GM08714 (cell line): Measurements from ENCODE around the gene LHX3.

Experiments
- H3K4me3 ChIP-seq: fragments of 200-500 bp; sonication (Bioruptor generic); 2 replicates; pipeline ENCODE4 v1.5.1; 2014; ENCODE audit warnings: mild to moderate bottlenecking, low read length, inconsistent platforms
- ZNF274 ChIP-seq: IDR thresholded peaks from 2 replicates; pipeline ENCODE4 v1.6.1; 2012; ENCODE audit warnings: mild to moderate bottlenecking, low read depth, low read length

LHX3 gene

GRCh38 chr9:136211441-136212344 is 6.8 kb upstream of the LHX3 start:
- H3K4me3 ChIP-seq: no peak overlapping the region
- TF ChIP-seq ZNF274: no peak

DNA sequence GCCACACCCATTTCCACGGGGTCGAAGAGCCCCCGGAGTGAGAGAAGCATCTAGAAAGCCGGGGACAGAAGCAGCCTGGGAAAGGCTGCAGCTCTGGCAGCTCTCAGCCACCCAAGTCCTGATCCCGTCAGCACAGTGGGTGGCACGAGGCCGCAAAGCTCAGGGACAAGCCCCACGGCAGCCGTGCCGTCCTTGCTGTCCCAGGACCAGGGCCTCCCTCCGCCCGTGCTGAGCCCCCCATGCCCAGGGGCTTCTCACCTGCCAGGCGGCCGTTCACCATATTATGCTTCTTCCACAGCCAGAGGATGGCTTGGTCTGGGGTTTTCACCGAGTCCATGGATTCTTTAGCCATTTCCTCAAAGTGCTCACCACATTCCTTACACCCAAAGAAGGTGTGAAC is 6.1 kb upstream of the LHX3 start:
- no peak for TF ChIP-seq ZNF274
- no peak overlapping the region for H3K4me3 ChIP-seq

DNA sequence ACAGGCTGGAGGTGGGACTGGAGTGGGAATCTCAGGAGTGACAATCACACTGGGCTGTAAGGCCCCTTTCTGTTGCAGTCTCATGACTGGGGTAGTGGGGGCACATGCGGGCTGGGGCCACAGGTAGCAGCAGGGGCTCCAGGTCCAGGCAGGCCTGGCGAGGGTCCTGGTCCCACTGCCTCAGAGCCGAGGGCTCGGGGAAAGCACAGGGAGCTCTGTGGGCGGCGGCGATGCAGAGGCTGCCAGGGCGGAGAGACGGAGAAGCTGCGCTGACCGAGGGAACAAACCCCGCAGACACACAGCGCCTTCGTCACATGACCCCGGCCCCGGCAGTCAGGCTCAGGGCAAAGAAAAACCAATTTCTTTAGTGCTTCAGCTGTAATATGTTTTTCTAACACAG is 5.3 kb upstream of the LHX3 start:
- H3K4me3 ChIP-seq: no peak overlapping the region
- no peak for TF ChIP-seq ZNF274

- TF ChIP-seq ZNF274: no peak
- no peak overlapping the region for H3K4me3 ChIP-seq
Observed at GRCh38 chr9:136209786-136210185, 4.9 kb upstream of the LHX3 start.

- no peak overlapping the region for H3K4me3 ChIP-seq
- TF ChIP-seq ZNF274: no peak
Observed at GRCh38 chr9:136209232-136209631, 4.3 kb upstream of the LHX3 start.

DNA sequence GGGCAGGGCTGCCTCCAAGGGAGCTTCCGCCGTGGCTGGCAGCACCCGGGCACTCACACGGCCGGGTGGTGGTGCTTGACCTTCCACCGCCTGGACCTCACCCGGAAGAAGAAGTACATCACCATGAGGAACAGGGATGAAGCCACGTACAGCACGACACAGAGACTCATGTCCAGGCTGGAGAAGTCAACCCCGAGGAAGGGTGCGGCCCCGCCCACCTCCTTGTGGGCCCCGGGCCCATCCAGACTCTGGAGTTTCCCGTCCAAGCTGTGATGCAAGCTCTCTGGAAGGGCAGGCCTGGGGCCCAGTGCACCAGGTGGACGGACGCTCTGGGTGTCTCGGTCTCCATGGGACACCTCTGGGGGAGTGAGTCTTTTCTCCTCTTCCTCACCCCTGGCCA is 3.7 kb upstream of the LHX3 start:
- no peak overlapping the region for H3K4me3 ChIP-seq
- no peak for TF ChIP-seq ZNF274

DNA sequence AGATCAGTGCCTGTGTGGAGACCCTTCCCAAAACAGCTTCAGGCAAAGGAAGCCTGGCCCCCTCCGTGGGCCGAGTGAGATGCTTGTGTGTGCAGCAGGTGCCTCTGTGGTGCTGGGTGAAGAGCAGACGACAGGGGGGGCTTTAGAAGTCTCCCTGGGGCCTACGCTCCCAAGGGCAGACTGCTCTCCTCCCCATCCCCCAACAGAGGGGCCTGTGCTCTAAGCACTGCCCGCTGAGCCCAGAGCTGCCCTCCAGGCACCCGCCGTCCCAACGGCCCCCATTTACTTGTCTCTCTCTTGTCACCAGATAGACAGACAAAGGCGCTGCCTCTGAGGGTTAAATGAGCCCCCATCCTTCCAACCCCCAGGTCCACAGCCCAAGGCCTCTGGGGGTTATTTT is 2.7 kb upstream of the LHX3 start:
- no peak for TF ChIP-seq ZNF274
- H3K4me3 ChIP-seq: no peak overlapping the region

GRCh38 chr9:136206602-136207275 is 1.8 kb upstream of the LHX3 start:
- H3K4me3 ChIP-seq: no peak overlapping the region
- no peak for TF ChIP-seq ZNF274

- no peak for TF ChIP-seq ZNF274
- no peak overlapping the region for H3K4me3 ChIP-seq
Observed at GRCh38 chr9:136205707-136205992, 722 bp upstream of the LHX3 start.

DNA sequence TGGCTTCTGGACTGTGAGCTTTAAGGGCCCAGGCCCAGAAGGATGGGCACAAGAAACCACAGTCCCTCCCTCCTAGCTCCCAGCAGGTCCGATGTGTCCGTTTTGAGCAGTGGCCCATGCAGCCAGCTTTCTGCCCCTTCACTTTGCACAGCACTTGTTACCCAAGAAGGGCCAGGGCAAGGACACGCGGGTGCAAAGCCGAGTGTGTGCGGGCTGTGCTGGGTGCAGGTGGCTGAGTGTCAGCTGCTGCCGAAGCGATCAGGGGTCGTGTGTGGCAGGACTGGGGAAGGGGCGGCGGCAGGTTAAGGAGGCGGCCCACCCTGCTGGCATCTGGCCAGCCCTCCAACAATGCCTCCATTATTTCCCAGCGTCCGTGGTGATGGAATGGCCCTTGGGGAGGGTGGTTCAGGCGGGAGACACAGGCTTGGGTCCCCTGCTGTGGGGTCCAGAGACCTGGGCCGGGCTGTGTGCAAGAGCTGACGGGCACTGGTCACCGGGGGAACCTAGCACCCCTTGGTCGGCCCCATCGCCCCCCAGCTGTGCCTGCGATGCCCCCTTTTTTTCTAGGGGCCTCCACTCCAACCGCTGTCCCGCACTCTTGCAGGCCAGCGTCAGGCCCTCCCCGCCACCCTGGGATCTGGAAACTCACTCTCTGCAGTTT is 653 bp downstream of the LHX3 start:
- H3K4me3 ChIP-seq: no peak overlapping the region
- TF ChIP-seq ZNF274: no peak

- H3K4me3 ChIP-seq: no peak overlapping the region
Observed at GRCh38 chr9:136203408-136204144, 1.4 kb downstream of the LHX3 start.

GRCh38 chr9:136202454-136203407 is 2.2 kb downstream of the LHX3 start:
- TF ChIP-seq ZNF274: no peak
- H3K4me3 ChIP-seq: no peak overlapping the region

More at GRCh38 chr9:136203408-136204144, 1.4 kb downstream of the LHX3 start:
- TF ChIP-seq ZNF274: no peak
